HFF-Myc (cell line): ENCODE data around the gene CADM1.

Experiments used
- DNase-seq: peaks from one replicate; pipeline ENCODE4 v3.0.0-alpha.2; 2011; ENCODE audit warnings: low read depth; ENCODE audit errors: extremely low read depth
- H3K4me3 ChIP-seq: replicated peaks from 2 replicates; pipeline ENCODE4 v1.5.1; 2011; ENCODE audit warnings: low read depth, mild to moderate bottlenecking, control low read depth, low read length
- TF ChIP-seq, protein P1 (sequence below): IDR thresholded peaks from 2 replicates; pipeline ENCODE4 v1.5.1; 2012; ENCODE audit warnings: mild to moderate bottlenecking, low read depth, low read length, control low read depth; ENCODE audit errors: missing control alignments

Gene CADM1

DNA sequence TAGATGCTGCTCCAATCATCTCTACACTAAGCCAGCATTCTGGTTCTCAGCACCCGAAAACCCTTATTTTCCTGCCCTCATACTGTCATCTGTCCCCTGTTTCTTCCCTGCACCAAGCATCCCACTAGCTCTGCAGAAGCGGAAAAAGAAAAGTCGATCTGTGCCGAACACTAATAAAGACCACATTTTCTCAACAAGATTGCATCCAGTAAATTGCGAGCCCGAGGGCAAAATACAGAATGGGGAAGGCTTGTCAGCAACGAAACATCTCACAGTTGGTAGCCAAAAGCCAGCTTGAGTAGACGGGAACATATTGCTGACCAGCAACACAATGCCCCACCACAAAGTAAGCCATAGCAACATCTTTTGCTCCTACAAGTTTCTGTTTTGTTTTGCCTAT, 227.4 kb downstream of the CADM1 start:
- H3K4me3 ChIP-seq = no peak overlapping the region
- TF ChIP-seq, protein P1, sequence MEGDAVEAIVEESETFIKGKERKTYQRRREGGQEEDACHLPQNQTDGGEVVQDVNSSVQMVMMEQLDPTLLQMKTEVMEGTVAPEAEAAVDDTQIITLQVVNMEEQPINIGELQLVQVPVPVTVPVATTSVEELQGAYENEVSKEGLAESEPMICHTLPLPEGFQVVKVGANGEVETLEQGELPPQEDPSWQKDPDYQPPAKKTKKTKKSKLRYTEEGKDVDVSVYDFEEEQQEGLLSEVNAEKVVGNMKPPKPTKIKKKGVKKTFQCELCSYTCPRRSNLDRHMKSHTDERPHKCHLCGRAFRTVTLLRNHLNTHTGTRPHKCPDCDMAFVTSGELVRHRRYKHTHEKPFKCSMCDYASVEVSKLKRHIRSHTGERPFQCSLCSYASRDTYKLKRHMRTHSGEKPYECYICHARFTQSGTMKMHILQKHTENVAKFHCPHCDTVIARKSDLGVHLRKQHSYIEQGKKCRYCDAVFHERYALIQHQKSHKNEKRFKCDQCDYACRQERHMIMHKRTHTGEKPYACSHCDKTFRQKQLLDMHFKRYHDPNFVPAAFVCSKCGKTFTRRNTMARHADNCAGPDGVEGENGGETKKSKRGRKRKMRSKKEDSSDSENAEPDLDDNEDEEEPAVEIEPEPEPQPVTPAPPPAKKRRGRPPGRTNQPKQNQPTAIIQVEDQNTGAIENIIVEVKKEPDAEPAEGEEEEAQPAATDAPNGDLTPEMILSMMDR = no peak
- DNase-seq = no peak

DNA sequence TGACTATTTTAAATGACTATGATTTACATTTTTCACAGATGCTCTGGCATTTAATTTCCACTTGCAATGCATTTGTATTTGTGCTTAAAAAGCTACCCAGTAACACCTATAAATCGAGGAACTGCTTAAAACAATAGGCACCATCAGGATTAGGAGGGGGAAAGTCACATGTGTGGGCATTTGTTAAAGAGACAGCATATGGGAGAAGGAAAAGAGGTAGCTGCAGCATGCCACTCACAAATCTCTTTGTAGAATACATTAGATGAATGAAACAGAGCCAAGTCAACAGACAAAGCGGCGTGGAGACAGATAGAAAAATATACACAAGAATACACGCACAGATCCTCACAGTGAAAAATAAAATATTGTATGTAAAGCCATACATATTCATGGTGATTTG, 228.0 kb downstream of the CADM1 start:
- no peak for DNase-seq
- no peak overlapping the region for H3K4me3 ChIP-seq
- TF ChIP-seq, protein P1 = no peak

DNA sequence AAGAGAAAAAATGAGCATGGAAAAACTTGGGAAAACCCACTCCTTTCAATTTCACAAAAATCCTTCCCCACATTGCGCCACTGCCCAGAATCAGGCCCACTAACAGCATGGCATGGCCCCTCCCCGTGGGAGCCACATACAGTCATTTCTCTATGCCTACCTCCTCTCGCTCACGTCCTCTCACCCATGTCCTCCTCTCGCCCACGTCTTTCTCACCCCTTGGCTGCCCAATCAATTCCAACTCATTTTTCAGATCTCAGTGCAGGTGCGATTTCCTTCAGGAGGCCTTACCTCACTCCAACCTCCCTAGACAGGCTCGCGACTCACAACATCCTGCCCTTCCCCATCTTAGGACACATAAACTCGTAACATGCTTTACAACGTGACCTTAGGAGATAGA, 229.2 kb downstream of the CADM1 start:
- TF ChIP-seq, protein P1 = no peak
- DNase-seq = no peak
- H3K4me3 ChIP-seq = no peak overlapping the region

DNA sequence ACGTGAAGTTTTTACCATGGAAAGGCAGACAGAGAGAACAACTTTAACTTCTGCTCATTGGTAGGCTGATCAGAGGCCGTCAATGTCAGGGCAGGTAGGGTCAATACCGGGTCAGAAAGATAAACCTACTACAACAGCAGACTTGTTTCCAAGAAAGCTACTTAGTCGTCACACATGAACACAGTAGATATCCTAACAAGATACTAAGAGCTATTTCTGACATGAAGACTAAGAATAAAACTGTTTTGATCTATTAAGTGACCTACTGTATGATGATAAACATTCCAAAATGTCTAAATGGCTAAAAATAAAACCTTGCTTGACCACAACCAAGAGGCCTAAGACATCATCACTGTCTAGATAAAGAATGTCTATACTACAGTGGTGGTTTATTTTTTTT, 231.3 kb downstream of the CADM1 start:
- no peak for DNase-seq
- TF ChIP-seq, protein P1 = no peak
- no peak overlapping the region for H3K4me3 ChIP-seq

DNA sequence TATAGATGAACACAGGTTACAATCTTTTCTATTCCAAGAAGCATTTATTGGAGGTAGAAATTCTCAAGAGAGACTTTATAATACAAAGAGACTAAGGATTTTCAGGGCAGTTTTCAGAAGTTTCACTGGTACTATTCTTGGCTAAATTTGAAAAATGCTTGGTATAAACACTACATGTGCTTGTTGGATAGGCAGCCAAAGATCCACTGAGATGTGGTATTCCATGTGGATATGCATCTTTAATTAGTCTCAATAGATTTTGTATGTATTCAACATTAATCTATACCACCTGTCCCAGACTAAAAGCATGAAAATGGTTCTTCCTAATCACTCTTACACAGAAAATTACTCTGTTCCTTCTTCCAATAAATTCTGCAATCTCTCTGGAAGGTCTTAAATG, 232.6 kb downstream of the CADM1 start:
- no peak for DNase-seq
- TF ChIP-seq, protein P1 = no peak
- no peak overlapping the region for H3K4me3 ChIP-seq

DNA sequence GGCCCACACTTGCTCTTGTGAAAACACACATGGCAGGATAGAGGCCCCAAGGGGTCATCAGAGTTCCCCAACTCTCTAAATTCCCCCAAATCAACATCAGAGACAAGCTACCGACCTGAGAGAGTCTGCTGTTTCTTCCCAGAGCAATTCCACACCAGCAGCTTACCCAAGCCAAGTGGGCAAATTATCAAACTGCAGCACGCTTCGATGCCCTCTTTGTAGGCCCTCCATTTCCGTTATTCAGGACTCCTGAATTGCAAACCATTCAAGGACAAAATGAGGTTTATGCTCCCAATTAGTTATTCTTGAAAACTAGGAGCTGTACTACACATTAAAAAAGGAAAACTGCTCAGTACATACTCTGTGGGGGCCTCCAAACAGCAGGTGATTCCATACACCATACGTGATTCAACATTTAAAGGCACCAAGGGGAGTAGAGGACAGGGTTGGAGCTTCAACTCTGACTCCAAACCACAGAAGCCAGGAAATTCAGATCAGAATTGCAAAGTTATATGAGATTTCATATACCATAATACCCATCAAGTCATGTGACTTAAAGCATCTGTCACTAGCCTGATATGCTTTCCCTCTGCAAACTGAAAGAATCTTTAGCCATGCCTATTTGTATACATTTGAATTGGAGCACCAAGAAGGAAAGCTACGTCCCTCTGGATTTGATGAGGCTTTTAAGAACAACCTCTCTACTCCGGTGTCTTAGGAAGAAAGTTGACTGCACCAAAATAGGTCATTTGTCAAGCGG, 234.8 kb downstream of the CADM1 start:
- no peak for DNase-seq
- TF ChIP-seq, protein P1 = no peak
- no peak overlapping the region for H3K4me3 ChIP-seq

DNA sequence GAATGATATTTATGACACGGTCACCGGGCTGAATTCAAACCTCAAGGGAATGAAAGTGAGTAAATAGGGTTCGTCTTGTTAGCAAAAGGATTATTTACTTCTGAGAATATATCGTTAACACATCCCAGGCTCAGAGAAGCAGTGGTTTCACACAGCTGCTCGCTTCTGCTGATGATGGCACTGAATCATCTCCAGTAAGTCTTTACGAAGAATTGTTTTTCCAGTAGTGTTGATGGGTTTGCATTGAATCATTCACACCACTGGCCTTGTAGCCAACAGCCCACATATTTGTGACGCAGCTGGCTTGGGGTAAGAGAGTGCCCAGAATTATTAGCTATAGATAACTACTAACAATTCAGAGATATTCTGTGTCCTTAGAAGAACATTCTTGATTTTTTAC, 236.3 kb downstream of the CADM1 start:
- H3K4me3 ChIP-seq = no peak overlapping the region
- DNase-seq = no peak
- TF ChIP-seq, protein P1 = no peak
